IMR-90 (cell line): Measurements from ENCODE around the gene GIMAP1. TPM values are rescaled to one million over a fixed set of nuclear protein-coding genes. Genes with fewer than 3 reads are reported as not detected.

Experiments
- ATAC-seq: fragments of 200-7000 bp; cut with Tn5 transposase; 2 replicates; pipeline ENCODE4 v1.9.1; 2020; ENCODE audit warnings: low read depth, mild to moderate bottlenecking, moderate library complexity
- BruUV-seq: library from RNA; stranded (reverse); fragments of 400-500 nt; replicated peaks from 2 replicates; lab custom pipeline; 2021; lab: Mats Ljungman, UMichigan
- CTCF ChIA-PET: fragments of 300-600 bp; formaldehyde crosslinking; extraction: SDS; loops from one replicate; lab custom pipeline; 2021; ENCODE audit warnings: antibody characterized with exemption; lab: Yijun Ruan, JAX
- POLR2A ChIA-PET: fragments of 300-600 bp; sonication (Branson Sonifier 250); formaldehyde crosslinking; loops from one replicate; lab custom pipeline; 2022; ENCODE audit warnings: antibody characterized with exemption; ENCODE audit not compliant: unreplicated experiment; lab: Charles Lee
- DNase-seq: peaks from one replicate; pipeline ENCODE4 v3.0.0; 2013
- H2AFZ ChIP-seq: replicated peaks from 2 replicates; pipeline ENCODE3; 2013; ENCODE audit warnings: low read length, mild to moderate bottlenecking; ENCODE audit not compliant: poor library complexity
- H2AK5ac ChIP-seq: 2 replicates; pipeline ENCODE4 v1.6.1; 2013; ENCODE audit warnings: low read depth, low read length, inconsistent platforms
- H2AK9ac ChIP-seq: replicated peaks from 2 replicates; pipeline ENCODE3; 2013; ENCODE audit warnings: mild to moderate bottlenecking, low read depth, low read length, moderate library complexity; ENCODE audit not compliant: poor library complexity
- H2BK120ac ChIP-seq: 2 replicates; pipeline ENCODE4 v1.6.1; 2013; ENCODE audit warnings: low read depth, low read length, inconsistent platforms
- H2BK15ac ChIP-seq: 3 replicates; pipeline ENCODE4 v1.6.1; 2013; ENCODE audit warnings: low read depth, low read length, inconsistent platforms
- H2BK20ac ChIP-seq: 2 replicates; pipeline ENCODE4 v1.6.1; 2013; ENCODE audit warnings: low read depth, mild to moderate bottlenecking, inconsistent platforms, low read length, moderate library complexity
- H2BK5ac ChIP-seq: 2 replicates; pipeline ENCODE4 v1.6.1; 2013; ENCODE audit warnings: mild to moderate bottlenecking, low read depth, low read length, inconsistent platforms; ENCODE audit not compliant: poor library complexity, severe bottlenecking
- H3K14ac ChIP-seq: replicated peaks from 2 replicates; pipeline ENCODE4 v1.6.1; 2013; ENCODE audit warnings: low read depth, low read length, inconsistent platforms
- H3K18ac ChIP-seq: 2 replicates; pipeline ENCODE4 v1.6.1; 2013; ENCODE audit warnings: low read depth, low read length, control low read depth
- H3K23ac ChIP-seq: 2 replicates; pipeline ENCODE4 v1.6.1; 2013; ENCODE audit warnings: low read depth, low read length, inconsistent platforms
- H3K27ac ChIP-seq: 2 replicates; pipeline ENCODE4 v1.5.1; 2013; ENCODE audit warnings: mild to moderate bottlenecking, control low read depth, low read length; ENCODE audit not compliant: insufficient read depth
- H3K27me3 ChIP-seq: 2 replicates; pipeline ENCODE4 v1.6.1; 2013; ENCODE audit warnings: low read length; ENCODE audit not compliant: control insufficient read depth, insufficient read depth
- H3K36me3 ChIP-seq: 2 replicates; pipeline ENCODE4 v1.6.1; 2013; ENCODE audit warnings: low read length, mixed read lengths; ENCODE audit not compliant: control insufficient read depth, insufficient read depth
- H3K4ac ChIP-seq: 2 replicates; pipeline ENCODE4 v1.6.1; 2013; ENCODE audit warnings: low read depth, low read length, inconsistent platforms
- H3K4me1 ChIP-seq: 2 replicates; pipeline ENCODE4 v1.6.1; 2013; ENCODE audit warnings: low read length, mixed read lengths; ENCODE audit not compliant: control insufficient read depth, insufficient read depth
- H3K4me2 ChIP-seq: 2 replicates; pipeline ENCODE4 v1.6.1; 2013; ENCODE audit warnings: low read depth, mild to moderate bottlenecking, control low read depth, low read length, moderate library complexity
- H3K4me3 ChIP-seq: 2 replicates; pipeline ENCODE4 v1.5.1; 2013; ENCODE audit warnings: low read depth, mild to moderate bottlenecking, control low read depth, low read length, moderate library complexity; ENCODE audit not compliant: insufficient read depth
- H3K56ac ChIP-seq: 2 replicates; pipeline ENCODE4 v1.6.1; 2013; ENCODE audit warnings: low read length, inconsistent platforms; ENCODE audit not compliant: insufficient read depth; ENCODE audit errors: extremely low read depth
- H3K79me1 ChIP-seq, 2 experiments: 2 replicates each; pipeline ENCODE4 v1.6.1; 2013; ENCODE audit warnings: low read length in 2 of 2, inconsistent platforms in 1 of 2, low read depth in 1 of 2
- H3K9ac ChIP-seq: 2 replicates; pipeline ENCODE4 v1.6.1; 2013; ENCODE audit warnings: low read depth, low read length, control low read depth
- H3K9me1 ChIP-seq: 2 replicates; pipeline ENCODE4 v1.6.1; 2013; ENCODE audit warnings: low read length, inconsistent platforms; ENCODE audit not compliant: insufficient read depth
- H3K9me3 ChIP-seq: 2 replicates; pipeline ENCODE4 v1.6.1; 2013; ENCODE audit warnings: low read length; ENCODE audit not compliant: control insufficient read depth, insufficient read depth
- H4K20me1 ChIP-seq: 2 replicates; pipeline ENCODE4 v1.6.1; 2013; ENCODE audit warnings: low read length, inconsistent platforms; ENCODE audit not compliant: insufficient read depth
- H4K5ac ChIP-seq: 2 replicates; pipeline ENCODE4 v1.6.1; 2013; ENCODE audit warnings: mild to moderate bottlenecking, low read depth, low read length, control low read depth
- H4K8ac ChIP-seq, 2 experiments: 2 replicates each; pipeline ENCODE4 v1.6.1; 2013; ENCODE audit warnings: low read depth in 2 of 2, low read length in 2 of 2, control low read depth in 1 of 2, inconsistent platforms in 1 of 2
- H4K91ac ChIP-seq: 2 replicates; pipeline ENCODE4 v1.6.1; 2013; ENCODE audit warnings: low read depth, low read length, inconsistent platforms; ENCODE audit not compliant: insufficient read depth
- BHLHE40 ChIP-seq: fragments of 150-350 bp; IDR thresholded peaks from 2 replicates; pipeline ENCODE4 v1.6.1; 2016; ENCODE audit warnings: mild to moderate bottlenecking, low read depth, low read length
- CEBPB ChIP-seq: IDR thresholded peaks from 2 replicates; pipeline ENCODE4 v1.6.1; 2012; ENCODE audit warnings: low read depth, low read length, improper control_type of control experiment
- CHD1 ChIP-seq: IDR thresholded peaks from 2 replicates; pipeline ENCODE4 v1.6.1; 2012; ENCODE audit warnings: low read depth, low read length, improper control_type of control experiment
- ELK1 ChIP-seq: fragments of 150-350 bp; IDR thresholded peaks from 2 replicates; pipeline ENCODE4 v1.6.1; 2016; ENCODE audit warnings: low read depth, mild to moderate bottlenecking, low read length, moderate library complexity, borderline replicate concordance
- FOS ChIP-seq: fragments of 150-350 bp; IDR thresholded peaks from 2 replicates; pipeline ENCODE4 v1.6.1; 2016; ENCODE audit warnings: low read depth, low read length
- RCOR1 ChIP-seq: IDR thresholded peaks from 2 replicates; pipeline ENCODE4 v1.6.1; 2012; ENCODE audit warnings: mild to moderate bottlenecking, low read length, improper control_type of control experiment; ENCODE audit not compliant: insufficient replicate concordance
- SMC3 ChIP-seq: fragments of 150-350 bp; IDR thresholded peaks from 2 replicates; pipeline ENCODE4 v1.6.1; 2016; ENCODE audit warnings: low read depth, mild to moderate bottlenecking, antibody characterized with exemption, low read length, moderate library complexity
- WGBS, 2 experiments: methylation state at CpG; one replicate each; pipeline versions ENCODE4 v1.1.5 to v1.1.7; 2013; ENCODE audit warnings: missing lambda C conversion rate in 2 of 2; ENCODE audit not compliant: insufficient read length in 1 of 2; ENCODE audit errors: extremely low coverage in 2 of 2; 5-methylcytosine and 5-hydroxymethylcytosine counted together
- dilution Hi-C: fragments of 300-500 bp; cut with HindIII; formaldehyde crosslinking; loops from one replicate; pipeline ENCODE4 v1.14.3; 2018; ENCODE audit warnings: low sequenced_read_pairs; ENCODE audit not compliant: unreplicated experiment
- in situ Hi-C: fragments of 300-500 bp; cut with MboI; formaldehyde crosslinking; loops from 3 replicates; pipeline ENCODE4 v1.14.3; 2019; ENCODE audit warnings: low sequenced_read_pairs, inconsistent platforms, mixed read lengths
- intact Hi-C: fragments of 100-400 bp; cut with micrococcal nuclease; formaldehyde crosslinking; loops from 2 replicates; pipeline ENCODE4 v1.10.0; 2022
- polyA plus RNA-seq, 3 experiments: library from polyadenylated mRNA; depleted of rRNA; stranded (reverse); fragments of >200 nt; gene quantifications; 2 replicates each; pipeline ENCODE4 v1.2.3, GENCODE V29; 2012; ENCODE audit warnings: low replicate concordance in 1 of 3
- total RNA-seq: library from RNA; depleted of rRNA; stranded (reverse); fragments of >200 nt; gene quantifications from 2 replicates; pipeline ENCODE4 v1.2.3, GENCODE V29; 2012

GIMAP1 gene
- total and polyA plus RNA-seq, 2 of the 4 experiments (the other 2 are of a cell fraction): not detected

GRCh38 chr7:150715738-150716137 is 675 bp upstream of the GIMAP1 start:
- Histone ChIP-seq H2AFZ (no peak overlapping the region), H3K23ac (no peak overlapping the region), H3K36me3 (no peaks in the 10 kb centered on the region), H3K14ac (no peak overlapping the region), H3K9me3 (no peaks in the 10 kb centered on the region), H4K5ac (no peak overlapping the region), H2BK5ac (no peak overlapping the region), H2BK20ac (no peak overlapping the region), H2AK9ac (no peak overlapping the region), H4K8ac (no peak overlapping the region), H3K4me3 (no peak overlapping the region), H4K20me1 (no peaks in the 10 kb centered on the region), H2AK5ac (no peak overlapping the region), H3K9ac (no peak overlapping the region), H3K27ac (no peak overlapping the region), H3K9me1 (no peaks in the 10 kb centered on the region), H3K18ac (no peak overlapping the region), H2BK120ac (no peak overlapping the region), H4K91ac (no peak overlapping the region), H3K56ac (no peak overlapping the region), H3K27me3 (no peaks in the 10 kb centered on the region), H3K4me2 (no peak overlapping the region), H3K4ac (no peak overlapping the region), H3K79me1 (no peaks in the 10 kb centered on the region), H3K4me1 (no peaks in the 10 kb centered on the region), H2BK15ac (no peak overlapping the region)
- no peak for DNase-seq
- in situ Hi-C loops (no loop called here), intact Hi-C loops (no loop called here), dilution Hi-C loops (no loop called here)
- ChIA-PET CTCF (no interaction called here), POLR2A (no interaction called here)
- TF ChIP-seq SMC3 (no peak), RCOR1 (no peak), BHLHE40 (no peak), FOS (no peak), CHD1 (no peak), ELK1 (no peak), CEBPB (no peak)
- no CpG with 5 or more reads among the region's 4 CpGs for WGBS, 2 experiments
- ATAC-seq: no peak
- no TSS peak for BruUV-seq
